Kasumi-1 (cell line): ENCODE results near the gene KDM4B.

Experiments
- DNase-seq, 2 experiments: peaks; one replicate each; lab custom pipeline; 2025; lab: John Stamatoyannopoulos, UW

The KDM4B gene

GRCh38 chr19:5122671-5123409, 153.9 kb downstream of the KDM4B start:
- DNase-seq = peak in 1 of 2 experiments; percentile 2

- no peak for DNase-seq
Measured at GRCh38 chr19:5123646-5124045, 154.7 kb downstream of the KDM4B start.

DNA sequence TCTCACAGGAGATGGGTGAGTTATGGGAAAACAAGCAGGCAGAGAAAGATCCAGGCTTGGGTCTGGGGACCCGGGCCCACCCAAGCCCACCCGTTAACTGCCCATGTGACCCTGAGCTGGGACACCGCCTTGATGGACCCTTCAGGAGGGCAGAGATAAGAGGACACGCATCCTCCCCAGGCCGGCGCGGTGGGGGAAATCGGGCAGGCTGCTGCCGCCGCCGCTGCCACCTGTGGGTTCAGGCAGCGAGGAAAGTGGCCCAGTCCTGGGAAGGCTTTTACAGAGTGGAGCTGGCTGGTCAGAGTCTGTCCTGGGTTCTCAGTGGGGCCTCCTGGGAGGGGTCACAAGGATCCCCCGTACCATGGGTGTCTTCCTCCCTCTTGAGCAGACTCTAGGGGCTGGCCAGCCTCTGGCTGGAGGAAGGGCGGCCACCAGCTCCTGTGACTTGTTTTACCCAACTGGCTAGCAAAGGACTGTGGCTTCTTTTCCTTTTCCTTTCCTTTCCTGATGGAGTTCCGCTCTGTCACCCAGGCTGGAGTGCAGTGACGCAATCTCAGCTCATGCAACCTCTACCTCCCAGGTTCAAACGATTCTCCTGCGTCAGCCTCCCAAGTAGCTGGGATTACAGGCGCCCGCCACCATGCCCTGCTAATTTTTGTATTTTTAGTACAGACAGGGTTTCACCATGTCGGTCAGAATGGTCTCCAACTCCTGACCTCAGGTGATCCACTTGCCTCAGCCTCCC, 155.4 kb downstream of the KDM4B start:
- DNase-seq = no peak

GRCh38 chr19:5125376-5125775, 156.5 kb downstream of the KDM4B start:
- DNase-seq = no peak

GRCh38 chr19:5125797-5126497, 157.0 kb downstream of the KDM4B start:
- DNase-seq = no peak

GRCh38 chr19:5126498-5127223, 157.7 kb downstream of the KDM4B start:
- DNase-seq = no peak

DNA sequence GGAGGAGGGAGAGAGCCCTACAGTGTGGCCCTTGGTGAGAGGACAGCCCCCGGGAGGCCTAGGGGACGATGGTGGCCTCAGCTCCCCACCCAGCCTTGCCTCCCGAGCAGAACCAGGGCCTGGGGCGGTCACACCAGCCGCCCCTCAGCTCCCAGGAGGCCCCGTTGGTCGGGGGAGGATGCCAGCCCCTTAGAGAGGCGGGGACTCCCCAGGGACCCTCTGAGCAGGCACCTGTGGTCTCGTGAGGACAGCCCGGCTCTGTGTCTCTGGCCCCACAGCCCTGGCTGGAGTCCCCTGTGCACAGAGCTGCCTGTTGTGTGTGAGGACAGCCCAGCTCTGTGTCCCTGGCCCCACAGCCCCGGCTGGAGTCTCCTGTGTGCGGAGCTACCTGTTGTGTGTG, 158.8 kb downstream of the KDM4B start:
- DNase-seq = no peak

GRCh38 chr19:5128251-5128935, 159.5 kb downstream of the KDM4B start:
- DNase-seq = no peak

GRCh38 chr19:5128936-5129389, 160.1 kb downstream of the KDM4B start:
- no peak for DNase-seq

- DNase-seq = no peak
Measured at GRCh38 chr19:5129691-5130090, 160.8 kb downstream of the KDM4B start.

GRCh38 chr19:5130371-5131030, 161.6 kb downstream of the KDM4B start:
- DNase-seq = no peak

DNA sequence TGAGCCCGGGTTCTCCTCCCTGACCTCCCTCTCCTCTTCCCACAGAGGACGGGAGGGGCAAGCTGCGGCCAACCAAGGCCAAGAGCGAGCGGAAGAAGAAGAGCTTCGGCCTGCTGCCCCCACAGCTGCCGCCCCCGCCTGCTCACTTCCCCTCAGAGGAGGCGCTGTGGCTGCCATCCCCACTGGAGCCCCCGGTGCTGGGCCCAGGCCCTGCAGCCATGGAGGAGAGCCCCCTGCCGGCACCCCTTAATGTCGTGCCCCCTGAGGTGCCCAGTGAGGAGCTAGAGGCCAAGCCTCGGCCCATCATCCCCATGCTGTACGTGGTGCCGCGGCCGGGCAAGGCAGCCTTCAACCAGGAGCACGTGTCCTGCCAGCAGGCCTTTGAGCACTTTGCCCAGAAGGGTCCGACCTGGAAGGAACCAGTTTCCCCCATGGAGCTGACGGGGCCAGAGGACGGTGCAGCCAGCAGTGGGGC, 162.2 kb downstream of the KDM4B start:
- DNase-seq = peak; percentile 21 to 25

- no peak for DNase-seq
Measured at GRCh38 chr19:5131506-5132205, 162.7 kb downstream of the KDM4B start.

DNA sequence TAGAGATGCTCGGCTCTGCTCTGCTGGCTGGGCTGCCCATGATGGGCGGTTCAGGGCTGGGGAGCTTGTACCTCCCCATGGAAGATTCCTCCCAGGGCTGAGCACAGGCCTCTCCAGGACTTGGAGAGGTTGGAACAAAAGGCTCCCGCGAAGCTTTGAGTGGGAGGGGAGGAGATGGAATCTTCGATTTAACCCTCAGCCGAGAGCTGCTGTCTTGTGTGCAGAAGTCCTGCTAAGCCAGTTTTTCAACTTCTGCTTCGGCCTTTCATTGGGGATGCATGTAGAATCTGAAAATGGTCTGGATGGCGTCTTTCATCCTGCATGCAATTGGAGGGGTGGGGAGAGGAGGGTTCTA, 163.3 kb downstream of the KDM4B start:
- DNase-seq = no peak

DNA sequence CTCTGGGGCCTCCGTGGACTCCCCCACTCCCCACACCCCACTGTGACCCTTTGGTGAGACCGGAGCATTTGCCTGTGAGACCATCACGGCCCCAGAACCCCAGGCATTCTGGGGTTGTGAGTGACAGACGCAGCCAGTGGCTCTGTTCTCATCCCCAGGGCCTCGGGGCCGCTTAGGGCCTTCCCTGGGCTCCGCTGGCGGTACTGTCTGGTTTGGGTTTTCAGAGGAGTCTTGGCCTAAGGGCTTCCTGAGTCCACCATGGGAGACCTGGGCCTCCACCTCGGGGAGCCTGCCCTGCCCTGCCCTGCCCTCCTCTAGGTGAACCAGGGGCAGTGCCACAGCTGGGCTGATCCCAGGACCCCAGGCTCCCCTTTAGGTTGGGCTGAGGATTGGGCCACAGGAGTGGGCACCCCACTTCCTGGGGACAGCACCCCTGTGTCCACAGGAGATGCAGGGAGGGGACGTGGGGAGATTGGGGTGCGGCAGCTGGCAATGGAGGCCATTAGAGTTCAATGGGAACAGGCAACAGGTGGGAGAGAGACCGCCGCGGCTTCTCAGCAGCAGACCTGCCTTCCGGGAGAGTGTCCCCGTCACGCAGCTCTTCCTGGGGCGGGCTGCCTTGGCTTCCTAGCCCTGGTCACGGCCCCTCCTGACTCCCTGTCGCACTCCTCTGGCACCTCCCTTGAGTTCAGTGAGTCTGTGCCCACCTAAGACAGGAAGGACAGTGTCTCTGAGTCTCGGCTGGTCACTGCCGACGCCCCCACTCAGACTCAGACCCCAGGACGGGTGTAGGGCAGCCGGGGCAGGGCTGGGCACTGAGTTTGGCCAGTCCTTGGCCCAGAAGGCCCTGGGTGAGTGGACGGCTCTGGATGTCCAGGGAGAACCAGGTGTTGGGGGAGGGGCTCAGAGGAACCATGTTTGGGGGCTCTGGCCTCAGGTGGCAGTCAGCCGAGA, 164.1 kb downstream of the KDM4B start:
- no peak for DNase-seq

DNA sequence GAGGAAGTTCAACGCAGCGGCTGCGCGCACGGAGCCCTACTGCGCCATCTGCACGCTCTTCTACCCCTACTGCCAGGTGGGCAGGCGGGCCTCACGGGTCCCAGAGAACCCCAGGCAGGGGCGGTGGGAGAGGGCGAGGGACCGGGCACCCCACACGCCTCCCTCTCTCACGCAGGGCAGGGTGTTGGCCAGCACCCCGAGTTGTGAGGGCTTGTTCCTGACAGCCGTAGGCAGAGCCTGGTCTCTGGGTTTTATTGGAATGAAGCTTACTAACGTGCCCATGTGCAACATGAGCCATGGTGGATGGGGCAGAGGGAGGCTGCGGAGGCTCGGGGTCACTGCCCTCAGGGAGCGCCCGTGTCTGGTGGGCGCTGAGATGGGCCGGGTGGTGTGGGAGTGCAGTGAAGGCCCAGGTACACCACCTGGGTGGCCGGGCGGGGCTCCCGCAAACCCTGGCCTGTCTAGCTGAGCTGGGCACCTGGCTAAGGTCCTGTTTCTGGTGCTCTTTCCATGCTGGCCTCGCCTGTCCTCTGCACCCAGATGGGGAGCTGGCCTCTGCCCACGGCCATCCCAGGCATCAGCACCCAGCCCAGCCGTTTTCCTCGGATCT, 165.2 kb downstream of the KDM4B start:
- no peak for DNase-seq

- no peak for DNase-seq
Measured at GRCh38 chr19:5134691-5135090, 165.8 kb downstream of the KDM4B start.

- no peak for DNase-seq
Measured at GRCh38 chr19:5136073-5136855, 167.4 kb downstream of the KDM4B start.
